ENCODE data around the gene PVR.
"Not testable (repeated sequence)": the region's sequence is repeated elsewhere in the genome, so short reads cannot be mapped to it uniquely, and the experiment has no call there.

The PVR gene

DNA sequence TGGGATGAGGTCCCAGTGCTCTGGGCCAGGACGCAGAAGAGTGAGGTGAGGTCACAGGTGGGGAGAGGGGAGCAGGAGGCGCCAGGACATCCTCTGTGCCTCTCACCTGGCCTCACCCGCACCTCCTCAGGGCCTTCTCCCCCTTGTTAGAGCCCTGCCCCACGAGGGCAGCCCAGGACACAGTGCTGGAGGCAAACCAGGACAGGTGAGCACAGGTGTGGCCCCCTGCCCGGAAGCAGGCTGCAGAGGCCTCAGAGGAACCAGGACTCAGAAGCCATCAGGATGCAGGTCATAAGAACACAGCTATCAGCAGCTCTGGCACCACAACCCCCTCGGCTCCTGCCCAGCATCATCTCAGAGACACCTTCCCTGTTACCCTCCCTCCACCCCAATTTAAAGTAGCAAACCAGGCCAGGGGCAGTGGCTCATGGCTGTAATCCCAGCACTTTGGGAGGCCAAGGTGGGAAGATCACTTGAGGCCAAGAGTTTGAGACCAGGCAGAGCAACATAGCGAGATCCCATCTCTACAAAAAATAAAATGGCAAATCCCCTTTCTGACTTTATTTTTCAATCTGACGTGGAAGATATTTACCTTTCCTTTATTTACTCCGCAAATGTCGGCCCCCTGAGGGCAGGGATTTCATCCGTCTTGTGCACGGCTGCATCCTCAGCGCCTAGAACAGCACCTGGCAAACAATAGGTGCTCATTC, 54.9 kb downstream of the PVR start, which contains the start of gene CEACAM16:
Gene CEACAM16 (plus strand): TSS at position 660 of the 710 bp plus-strand sequence. CDS start 2,306 bp downstream, outside the sequence.
- DNase-seq (ENCODE audit: low read depth in 3 of 3) = no peak

- DNase-seq (ENCODE audit: low read depth in 3 of 3) = no peak
These were observed 56.8 kb downstream of the PVR start for GRCh38 chr19:44700547-44700946.

DNA sequence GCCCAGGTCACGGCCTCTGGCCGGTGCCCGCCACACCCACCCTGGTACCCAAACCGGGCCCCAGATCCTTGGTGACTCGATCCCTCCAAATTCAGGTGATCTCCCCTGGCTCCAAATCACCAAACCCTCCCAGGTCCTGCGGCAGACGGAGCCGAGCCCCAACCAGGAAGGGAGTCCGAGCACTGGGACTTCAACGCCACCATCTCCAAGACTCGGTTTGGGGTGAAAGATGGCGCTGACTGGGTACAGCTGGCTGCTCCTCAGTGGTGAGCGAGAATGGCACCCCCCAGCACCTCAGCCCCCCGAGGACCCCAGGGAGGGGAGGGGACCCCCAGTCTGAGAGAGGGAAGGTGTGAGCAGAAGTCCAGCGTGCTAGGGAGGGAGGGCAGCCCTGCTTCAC, 57.5 kb downstream of the PVR start:
- no peak for DNase-seq (ENCODE audit: low read depth in 3 of 3)

DNA sequence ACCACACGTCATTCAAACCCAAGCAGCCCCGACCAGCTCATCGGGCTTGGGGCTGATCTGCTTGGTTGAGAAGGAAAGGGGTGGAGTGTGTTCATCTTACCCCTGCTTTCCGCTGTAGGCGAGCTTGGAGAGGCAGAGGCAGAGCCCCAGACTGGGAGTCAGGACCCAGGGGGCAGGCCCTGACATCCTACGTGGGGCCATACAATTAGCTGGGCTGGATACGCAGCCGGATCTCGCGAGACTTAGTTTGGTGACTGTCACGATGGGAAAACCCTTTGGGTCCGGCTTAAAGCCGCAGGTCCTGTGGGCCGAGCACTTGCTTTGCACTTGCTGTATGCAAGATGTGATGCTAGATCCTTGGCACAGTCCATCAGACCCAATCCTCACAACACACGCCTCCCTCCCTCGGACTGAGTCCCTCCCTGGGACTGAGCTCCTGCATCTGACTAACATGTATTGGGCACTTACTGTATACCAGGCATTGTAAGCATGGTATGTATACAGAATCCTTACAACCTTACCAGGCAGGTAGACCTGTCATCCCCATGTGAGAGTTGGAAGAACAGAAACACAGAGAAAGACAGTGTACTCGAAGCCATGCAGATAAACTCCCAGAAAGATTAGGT, 59.0 kb downstream of the PVR start:
- DNase-seq (ENCODE audit: low read depth in 3 of 3) = no peak

DNA sequence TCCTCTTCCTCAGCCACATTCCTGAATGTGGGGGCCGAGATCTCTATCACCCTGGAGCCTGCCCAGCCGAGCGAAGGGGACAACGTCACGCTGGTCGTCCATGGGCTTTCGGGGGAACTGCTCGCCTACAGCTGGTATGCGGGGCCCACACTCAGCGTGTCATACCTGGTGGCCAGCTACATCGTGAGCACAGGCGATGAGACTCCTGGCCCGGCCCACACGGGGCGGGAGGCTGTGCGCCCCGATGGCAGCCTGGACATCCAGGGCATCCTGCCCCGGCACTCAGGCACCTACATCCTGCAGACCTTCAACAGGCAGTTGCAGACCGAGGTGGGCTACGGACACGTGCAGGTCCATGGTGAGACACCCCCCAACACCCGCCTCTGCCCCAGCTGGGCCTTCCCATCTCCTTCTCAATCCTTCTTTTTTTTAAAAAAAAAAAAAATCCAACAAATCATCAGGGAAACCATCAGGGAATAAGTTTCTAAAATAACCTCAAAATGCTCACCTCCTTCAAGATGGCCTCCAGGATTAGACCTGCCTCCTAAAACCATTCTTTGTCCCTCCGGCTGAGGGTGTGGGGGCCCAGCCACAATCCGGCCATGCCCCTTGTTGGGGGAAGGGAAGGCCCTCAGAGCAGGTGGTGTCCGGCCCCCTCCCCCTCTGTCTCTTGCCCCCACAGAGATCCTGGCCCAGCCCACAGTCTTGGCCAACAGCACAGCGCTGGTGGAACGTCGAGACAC, 59.8 kb downstream of the PVR start:
- DNase-seq (ENCODE audit: low read depth in 3 of 3) = no peak

- no peak for DNase-seq (ENCODE audit: low read depth in 3 of 3)
These were observed 61.3 kb downstream of the PVR start for GRCh38 chr19:44704982-44705381.

GRCh38 chr19:44705502-44706010, 61.8 kb downstream of the PVR start:
- DNase-seq (ENCODE audit: low read depth in 3 of 3) = no peak

DNA sequence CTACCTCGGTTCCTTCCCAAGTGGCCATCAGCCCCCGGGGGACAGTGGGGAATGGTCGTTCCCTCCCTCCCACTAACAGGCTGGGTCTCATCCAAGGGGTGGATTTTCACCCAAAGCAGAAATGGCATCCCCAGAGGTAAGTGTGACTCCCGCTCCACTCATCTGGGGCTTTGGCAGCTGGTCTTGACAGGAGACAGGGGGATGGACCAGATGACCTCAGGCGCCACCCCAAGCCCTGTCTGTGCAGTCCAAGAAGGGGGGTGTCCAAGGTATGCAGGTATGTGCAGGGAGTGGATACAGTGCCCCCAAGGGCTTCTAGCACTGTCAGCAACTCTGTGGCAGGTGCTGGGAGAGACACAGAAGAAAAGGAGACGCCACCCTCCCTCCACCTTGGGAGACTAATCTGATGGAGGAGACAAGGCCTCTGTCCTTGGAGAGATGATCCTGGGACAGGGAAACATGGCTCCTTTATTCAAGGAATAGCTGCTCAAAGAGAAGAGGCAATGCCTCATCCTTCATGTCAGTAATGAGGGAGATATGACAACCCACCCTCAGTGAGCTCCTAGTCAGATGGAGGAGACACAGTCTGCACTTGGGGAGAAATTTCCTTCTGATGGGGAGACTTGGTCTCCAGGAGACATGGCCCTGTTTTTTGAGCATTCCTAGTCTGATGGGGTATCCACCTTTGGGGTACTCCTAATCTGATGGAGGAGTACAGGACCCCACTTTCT, 63.0 kb downstream of the PVR start:
- DNase-seq (ENCODE audit: low read depth in 3 of 3) = no peak

- DNase-seq (ENCODE audit: low read depth in 3 of 3) = no peak
These were observed 64.1 kb downstream of the PVR start for GRCh38 chr19:44707794-44708193.

DNA sequence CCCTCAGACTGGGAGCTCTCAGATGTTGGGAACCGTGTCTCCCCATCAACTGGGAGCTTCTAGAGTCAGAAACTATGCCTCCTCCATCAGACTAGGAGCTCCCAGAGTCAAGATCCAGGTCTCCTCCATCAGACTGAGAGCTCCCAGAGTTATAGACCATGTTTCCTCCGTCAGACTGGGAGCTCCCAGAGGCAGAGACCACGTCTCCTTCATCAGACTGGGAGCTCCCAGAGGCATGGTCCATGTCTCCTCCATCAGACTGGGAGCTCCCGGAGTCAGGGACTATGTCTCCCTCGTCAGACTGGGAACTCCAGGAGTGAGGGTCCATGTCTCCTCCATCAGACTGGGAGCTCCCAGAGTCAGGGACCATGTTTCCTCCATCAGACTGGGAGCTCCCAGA, 65.2 kb downstream of the PVR start:
- no peak for DNase-seq (ENCODE audit: low read depth in 3 of 3)

DNA sequence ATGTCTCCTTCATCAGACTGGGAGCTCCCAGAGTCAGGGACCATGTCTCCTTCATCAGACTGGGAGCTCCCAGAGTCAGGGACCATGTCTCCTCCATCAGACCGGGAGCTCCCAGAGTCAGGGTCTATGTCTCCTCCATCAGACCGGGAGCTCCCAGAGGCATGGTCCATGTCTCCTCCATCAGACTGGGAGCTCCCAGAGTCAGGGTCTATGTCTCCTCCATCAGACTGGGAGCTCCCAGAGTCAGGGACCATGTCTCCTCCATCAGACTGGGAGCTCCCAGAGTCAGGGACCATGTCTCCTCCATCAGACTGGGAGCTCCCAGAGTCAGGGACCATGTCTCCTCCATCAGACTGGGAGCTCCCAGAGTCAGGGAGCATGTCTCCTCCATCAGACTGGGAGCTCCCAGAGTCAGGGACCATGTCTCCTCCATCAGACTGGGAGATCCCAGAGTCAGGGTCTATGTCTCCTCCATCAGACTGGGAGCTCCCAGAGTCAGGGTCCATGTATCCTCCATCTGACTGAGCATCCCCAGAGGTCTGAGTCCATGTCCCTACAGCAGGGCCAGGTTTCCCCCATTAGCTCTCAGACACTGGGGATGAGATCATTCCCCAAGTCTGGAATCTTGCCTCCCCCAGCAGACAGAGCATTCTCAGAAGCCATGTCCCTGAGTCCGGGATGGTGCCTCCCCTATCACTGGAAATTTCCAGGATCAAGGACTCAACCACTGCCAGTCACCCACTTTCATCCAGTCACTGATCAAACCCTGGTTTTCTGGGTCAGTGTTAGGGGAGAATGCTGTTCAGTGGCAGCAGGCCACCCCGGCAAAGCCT, 65.9 kb downstream of the PVR start:
- not testable (repeated sequence) for DNase-seq (ENCODE audit: low read depth in 3 of 3)

- DNase-seq (ENCODE audit: low read depth in 3 of 3) = no peak
These were observed 66.8 kb downstream of the PVR start for GRCh38 chr19:44710483-44710882.

- no peak for DNase-seq (ENCODE audit: low read depth in 3 of 3)
These were observed 69.3 kb downstream of the PVR start for GRCh38 chr19:44712864-44713515.
